HEK293T (cell line): Measurements from ENCODE around the gene ERG.

Source experiments
- CTCF ChIA-PET: fragments of 350-600 bp; formaldehyde crosslinking; extraction: SDS; loops from one replicate; lab custom pipeline; 2021; ENCODE audit warnings: antibody characterized with exemption, inconsistent platforms; lab: Yijun Ruan, JAX
- POLR2A ChIA-PET: fragments of 350-600 bp; formaldehyde crosslinking; extraction: SDS; loops from one replicate; lab custom pipeline; 2020; ENCODE audit warnings: antibody characterized with exemption, inconsistent platforms; lab: Yijun Ruan, JAX
- DNase-seq: peaks from one replicate; pipeline ENCODE4 v3.0.0; 2012; ENCODE audit warnings: mixed read lengths; ENCODE audit errors: extremely low spot score
- ARNT ChIP-seq: fragments of 450-650 bp; IDR thresholded peaks from 2 replicates; pipeline ENCODE4 v1.6.1; 2017; ENCODE audit warnings: mild to moderate bottlenecking
- BHLHE40 ChIP-seq: fragments of 450-650 bp; IDR thresholded peaks from 2 replicates; pipeline ENCODE4 v1.6.1; 2016; ENCODE audit warnings: mild to moderate bottlenecking, moderate library complexity, borderline replicate concordance
- CTBP1 ChIP-seq: fragments of 450-650 bp; IDR thresholded peaks from 2 replicates; pipeline ENCODE4 v1.6.1; 2016; ENCODE audit warnings: borderline replicate concordance
- ELF4 ChIP-seq: fragments of 450-650 bp; IDR thresholded peaks from 2 replicates; pipeline ENCODE4 v1.6.1; 2017; ENCODE audit warnings: antibody characterized with exemption
- FOXA1 ChIP-seq: fragments of 450-650 bp; IDR thresholded peaks from 2 replicates; pipeline ENCODE4 v1.6.1; 2016; ENCODE audit warnings: mild to moderate bottlenecking
- FOXK2 ChIP-seq: fragments of 450-650 bp; IDR thresholded peaks from 2 replicates; pipeline ENCODE4 v1.6.1; 2016; ENCODE audit warnings: mild to moderate bottlenecking
- FOXM1 ChIP-seq: fragments of 450-650 bp; IDR thresholded peaks from 2 replicates; pipeline ENCODE4 v1.6.1; 2017; ENCODE audit warnings: mild to moderate bottlenecking, borderline replicate concordance
- HDGF ChIP-seq: fragments of 450-650 bp; IDR thresholded peaks from 2 replicates; pipeline ENCODE4 v1.6.1; 2017; ENCODE audit warnings: antibody characterized with exemption, borderline replicate concordance
- L3MBTL2 ChIP-seq: fragments of 450-650 bp; conservative IDR thresholded peaks from 2 replicates; pipeline ENCODE4 v1.6.1; 2016; ENCODE audit warnings: mild to moderate bottlenecking
- LEF1 ChIP-seq: fragments of 450-650 bp; IDR thresholded peaks from 2 replicates; pipeline ENCODE4 v1.6.1; 2017; ENCODE audit warnings: mild to moderate bottlenecking, borderline replicate concordance
- NFRKB ChIP-seq: fragments of 450-650 bp; IDR thresholded peaks from 2 replicates; pipeline ENCODE4 v1.6.1; 2016; ENCODE audit warnings: mild to moderate bottlenecking, moderate library complexity
- PKNOX1 ChIP-seq: fragments of 450-650 bp; IDR thresholded peaks from 2 replicates; pipeline ENCODE4 v1.6.1; 2016
- SP1 ChIP-seq: fragments of 450-650 bp; IDR thresholded peaks from 2 replicates; pipeline ENCODE4 v1.6.1; 2017
- SUZ12 ChIP-seq: fragments of 450-650 bp; IDR thresholded peaks from 2 replicates; pipeline ENCODE4 v1.6.1; 2016; ENCODE audit warnings: mild to moderate bottlenecking
- TARDBP ChIP-seq: fragments of 450-650 bp; IDR thresholded peaks from 2 replicates; pipeline ENCODE4 v1.6.1; 2016
- ZNF384 ChIP-seq: fragments of 450-650 bp; IDR thresholded peaks from 2 replicates; pipeline ENCODE4 v1.6.1; 2016

The ERG gene

DNA sequence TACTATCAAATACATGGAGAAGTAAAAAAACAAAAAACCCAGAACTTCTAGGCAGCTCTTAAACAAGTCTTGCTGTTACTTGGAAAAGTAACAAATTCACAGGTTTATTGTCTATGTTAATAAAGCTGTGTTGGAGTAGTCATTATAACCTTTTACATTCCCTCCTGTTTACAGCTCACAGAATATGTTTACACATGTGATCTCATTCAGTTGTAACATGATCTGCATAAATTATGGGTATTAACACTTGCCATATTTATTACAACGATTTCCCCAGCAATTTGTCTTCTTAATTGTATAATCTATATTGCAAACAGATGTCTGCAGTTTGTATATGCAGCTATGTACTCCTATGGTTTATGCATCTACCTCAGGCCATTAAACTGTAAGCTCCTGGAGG, 28.6 kb downstream of the ERG start:
- DNase-seq = no peak
- ChIA-PET POLR2A (no interaction called here), CTCF (no interaction called here)
- TF ChIP-seq PKNOX1 (no peak), FOXK2 (no peak), HDGF (no peak), ZNF384 (no peak), NFRKB (no peak), ARNT (no peak), SP1 (no peak), TARDBP (no peak), L3MBTL2 (no peak), SUZ12 (no peak), BHLHE40 (no peak), FOXM1 (no peak), LEF1 (no peak), CTBP1 (no peak), ELF4 (no peak), FOXA1 (no peak)

DNA sequence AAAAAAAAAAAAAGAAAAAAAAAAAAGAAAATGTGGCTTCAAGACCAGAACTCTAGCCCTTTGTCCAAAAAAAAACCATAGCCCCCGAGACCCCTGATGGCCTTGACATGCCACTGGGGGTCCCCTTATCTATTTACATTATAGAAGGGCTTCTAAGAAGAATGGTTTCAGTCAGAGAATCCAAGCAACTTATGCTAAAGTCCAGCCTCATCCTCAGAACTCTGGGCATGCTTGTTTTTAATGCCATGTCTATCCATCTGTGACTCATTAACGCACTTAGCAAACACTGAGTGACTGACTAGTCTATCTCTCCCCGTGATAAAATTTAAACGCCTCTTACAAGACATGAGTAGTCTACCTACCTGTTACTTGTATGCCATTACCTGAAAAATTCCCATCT, 29.3 kb downstream of the ERG start:
- POLR2A ChIA-PET = no interaction called here
- CTCF ChIA-PET = no interaction called here
- DNase-seq = no peak
- TF ChIP-seq TARDBP (no peak), L3MBTL2 (no peak), ARNT (no peak), PKNOX1 (no peak), FOXM1 (no peak), ZNF384 (no peak), FOXK2 (no peak), ELF4 (no peak), SUZ12 (no peak), SP1 (no peak), BHLHE40 (no peak), HDGF (no peak), LEF1 (no peak), FOXA1 (no peak), NFRKB (no peak), CTBP1 (no peak)

- ChIA-PET POLR2A (no interaction called here), CTCF (no interaction called here)
- TF ChIP-seq FOXA1 = no peak
- TF ChIP-seq BHLHE40 = no peak
- no peak for TF ChIP-seq L3MBTL2
- TF ChIP-seq LEF1 = no peak
- TF ChIP-seq NFRKB = no peak
- TF ChIP-seq TARDBP = no peak
- TF ChIP-seq ZNF384 = no peak
- no peak for TF ChIP-seq ELF4
- no peak for TF ChIP-seq ARNT
- no peak for TF ChIP-seq HDGF
- no peak for TF ChIP-seq SUZ12
- no peak for TF ChIP-seq SP1
- no peak for TF ChIP-seq PKNOX1
- no peak for TF ChIP-seq CTBP1
- TF ChIP-seq FOXK2 = no peak
- TF ChIP-seq FOXM1 = no peak
- DNase-seq = no peak
Observed at GRCh38 chr21:38467911-38468310, 30.4 kb downstream of the ERG start.

DNA sequence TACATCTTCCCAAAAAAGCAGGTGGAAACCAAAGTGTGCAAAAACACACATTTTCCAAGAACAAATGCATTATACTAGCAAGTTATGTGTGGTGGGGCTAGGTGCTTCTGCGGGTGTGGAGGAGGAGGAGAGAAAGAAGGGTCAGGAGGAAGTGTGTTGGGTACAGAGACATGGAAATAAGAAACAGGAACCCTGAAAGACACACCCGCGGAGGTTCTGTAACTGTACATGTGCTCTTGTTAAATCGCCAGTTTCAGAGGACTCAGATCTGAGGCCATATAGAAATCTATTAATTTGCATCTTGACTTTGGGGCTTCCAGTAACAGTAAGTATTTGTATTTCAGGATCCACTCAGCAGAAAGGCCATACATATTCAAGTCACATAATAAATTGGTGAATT, 30.9 kb downstream of the ERG start:
- CTCF ChIA-PET = no interaction called here
- no peak for DNase-seq
- POLR2A ChIA-PET = no interaction called here
- TF ChIP-seq CTBP1 (no peak), L3MBTL2 (no peak), ELF4 (no peak), BHLHE40 (no peak), SUZ12 (no peak), LEF1 (no peak), HDGF (no peak), SP1 (no peak), FOXM1 (no peak), PKNOX1 (no peak), ARNT (no peak), TARDBP (no peak)

GRCh38 chr21:38460171-38460742, 38.0 kb downstream of the ERG start:
- ChIA-PET CTCF (no interaction called here), POLR2A (no interaction called here)
- TF ChIP-seq NFRKB (no peak), ELF4 (no peak), FOXK2 (no peak)
- no peak for DNase-seq

GRCh38 chr21:38459490-38459889, 38.8 kb downstream of the ERG start:
- ChIA-PET CTCF (no interaction called here), POLR2A (no interaction called here)
- DNase-seq = no peak
- no peak for TF ChIP-seq ELF4
- TF ChIP-seq HDGF = no peak
- TF ChIP-seq CTBP1 = no peak
- no peak for TF ChIP-seq L3MBTL2
- TF ChIP-seq ZNF384 = no peak
- TF ChIP-seq ARNT = no peak
- no peak for TF ChIP-seq SP1
- TF ChIP-seq BHLHE40 = no peak
- no peak for TF ChIP-seq FOXM1
- no peak for TF ChIP-seq NFRKB
- no peak for TF ChIP-seq TARDBP
- no peak for TF ChIP-seq LEF1
